HUES48 (cell line): ENCODE results near the gene ARHGEF17.

ENCODE experiments used
- H3K27ac ChIP-seq: one replicate; pipeline ENCODE4 v1.7.0; 2013; ENCODE audit warnings: low read depth, low read length, inconsistent platforms
- H3K27me3 ChIP-seq: 2 replicates; pipeline ENCODE4 v1.6.1; 2013; ENCODE audit warnings: mild to moderate bottlenecking, low read length; ENCODE audit not compliant: control insufficient read depth, insufficient read depth
- H3K36me3 ChIP-seq: 2 replicates; pipeline ENCODE4 v1.6.1; 2013; ENCODE audit warnings: low read length; ENCODE audit not compliant: control insufficient read depth, insufficient read depth
- H3K4me1 ChIP-seq: 2 replicates; pipeline ENCODE4 v1.6.1; 2013; ENCODE audit warnings: mild to moderate bottlenecking, low read length; ENCODE audit not compliant: control insufficient read depth, insufficient read depth
- H3K4me3 ChIP-seq: 2 replicates; pipeline ENCODE4 v1.5.1; 2013; ENCODE audit warnings: mild to moderate bottlenecking, low read depth, low read length
- H3K9ac ChIP-seq: 2 replicates; pipeline ENCODE4 v1.6.1; 2013; ENCODE audit warnings: mild to moderate bottlenecking, low read depth, low read length, moderate library complexity
- H3K9me3 ChIP-seq: 2 replicates; pipeline ENCODE4 v1.6.1; 2013; ENCODE audit warnings: low read length; ENCODE audit not compliant: control insufficient read depth, insufficient read depth

The ARHGEF17 gene

GRCh38 chr11:73285721-73286120 lies 22.4 kb upstream of the ARHGEF17 start:
- Histone ChIP-seq H3K27me3 (no peaks in the 10 kb centered on the region), H3K9me3 (no peaks in the 10 kb centered on the region), H3K4me3 (no peak overlapping the region), H3K36me3 (no peaks in the 10 kb centered on the region), H3K27ac (no peak overlapping the region), H3K4me1 (peaks cover 5% of the 10 kb centered on the region; the same call in 1 of the 2 replicates), H3K9ac (no peak overlapping the region)

DNA sequence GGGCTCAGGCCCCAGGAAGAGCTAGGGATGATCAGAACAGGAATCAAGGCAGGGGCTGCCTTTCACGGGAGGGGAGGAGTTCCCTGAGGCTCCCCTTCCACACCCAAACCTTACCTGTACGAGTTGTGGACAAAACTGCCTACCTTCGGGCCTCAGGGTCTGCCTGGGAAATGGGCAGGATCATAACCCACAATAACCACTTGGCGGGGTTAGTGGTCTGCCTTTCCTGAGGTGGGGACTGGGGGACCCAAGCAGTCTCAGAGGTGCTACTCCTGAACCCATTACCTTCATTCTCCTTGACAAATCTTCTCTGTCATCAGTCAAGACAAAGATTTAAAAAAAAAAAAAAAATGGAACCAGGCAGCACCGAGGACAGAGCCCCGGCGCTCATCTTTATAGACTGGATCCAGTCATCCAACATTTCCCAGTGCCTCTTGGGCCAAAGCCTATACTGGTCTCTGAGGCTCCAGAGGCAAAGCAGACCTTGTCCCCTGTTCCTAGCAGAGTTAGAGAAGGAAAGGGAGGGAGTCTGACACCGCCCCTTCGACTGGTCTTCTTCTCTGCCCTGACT lies 21.8 kb upstream of the ARHGEF17 start:
- H3K9ac ChIP-seq, result no peak overlapping the region
- H3K36me3 ChIP-seq, result no peaks in the 10 kb centered on the region
- no peak overlapping the region for H3K4me3 ChIP-seq
- no peak overlapping the region for H3K27ac ChIP-seq
- H3K9me3 ChIP-seq, result no peaks in the 10 kb centered on the region
- H3K27me3 ChIP-seq, result no peaks in the 10 kb centered on the region
- H3K4me1 ChIP-seq, result peaks cover 5% of the 10 kb centered on the region; the same call in 1 of the 2 replicates

- Histone ChIP-seq H3K4me3 (no peak overlapping the region), H3K9ac (no peak overlapping the region), H3K4me1 (peaks cover 5% of the 10 kb centered on the region; the same call in 1 of the 2 replicates), H3K27me3 (no peaks in the 10 kb centered on the region), H3K27ac (no peak overlapping the region), H3K36me3 (no peaks in the 10 kb centered on the region), H3K9me3 (no peaks in the 10 kb centered on the region)
These were observed 20.5 kb upstream of the ARHGEF17 start for GRCh38 chr11:73287400-73288101.

GRCh38 chr11:73288192-73288872 lies 19.7 kb upstream of the ARHGEF17 start:
- H3K27ac ChIP-seq, result no peak overlapping the region
- H3K4me3 ChIP-seq, result no peak overlapping the region
- no peak overlapping the region for H3K9ac ChIP-seq

DNA sequence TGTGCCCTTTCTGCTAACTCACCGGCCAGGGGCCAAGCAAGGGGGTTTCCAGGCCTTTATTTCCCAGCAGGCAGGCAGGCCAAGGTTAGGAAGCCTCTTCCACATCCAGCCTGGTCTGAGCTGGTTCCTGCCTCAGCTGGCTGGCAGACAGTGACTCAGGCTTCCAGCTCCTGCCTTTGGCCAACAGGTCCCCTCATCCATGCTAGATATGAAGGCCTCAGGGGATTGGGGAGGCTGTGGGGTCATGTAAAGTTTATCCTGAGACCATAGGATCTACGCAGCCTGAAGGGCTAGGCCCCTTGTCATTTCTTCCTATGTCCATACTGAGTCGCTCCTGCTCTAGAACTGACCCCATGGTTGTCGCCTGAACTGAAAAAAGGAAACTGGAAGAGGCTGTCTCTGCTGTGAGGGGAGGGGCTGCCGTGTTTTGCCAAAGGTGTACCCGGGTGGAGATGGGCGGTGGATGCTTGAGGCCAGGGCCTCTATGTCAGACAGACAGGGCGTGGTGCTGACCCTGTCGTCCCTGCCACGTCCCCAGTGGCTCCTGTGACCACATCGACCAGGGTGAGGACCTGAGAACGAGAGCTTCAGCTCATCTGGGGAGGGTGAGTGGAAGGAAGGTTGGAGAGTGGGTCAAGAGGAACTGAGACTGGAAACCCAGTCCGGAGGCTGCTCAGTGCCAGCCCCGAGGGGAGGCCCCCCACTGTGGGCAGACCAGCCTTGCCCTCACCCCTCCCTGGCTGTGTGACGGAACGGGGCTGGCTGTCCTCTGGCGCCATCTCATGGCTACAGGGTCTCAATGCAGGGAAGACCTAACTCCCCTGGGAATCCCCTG lies 19.0 kb upstream of the ARHGEF17 start:
- H3K9ac ChIP-seq, result no peak overlapping the region

More at GRCh38 chr11:73288192-73288872, 19.7 kb upstream of the ARHGEF17 start:
- no peaks in the 10 kb centered on the region for H3K36me3 ChIP-seq
- H3K4me1 ChIP-seq, result peaks cover 5% of the 10 kb centered on the region; the same call in 1 of the 2 replicates
- no peaks in the 10 kb centered on the region for H3K27me3 ChIP-seq
- H3K9me3 ChIP-seq, result no peaks in the 10 kb centered on the region

DNA sequence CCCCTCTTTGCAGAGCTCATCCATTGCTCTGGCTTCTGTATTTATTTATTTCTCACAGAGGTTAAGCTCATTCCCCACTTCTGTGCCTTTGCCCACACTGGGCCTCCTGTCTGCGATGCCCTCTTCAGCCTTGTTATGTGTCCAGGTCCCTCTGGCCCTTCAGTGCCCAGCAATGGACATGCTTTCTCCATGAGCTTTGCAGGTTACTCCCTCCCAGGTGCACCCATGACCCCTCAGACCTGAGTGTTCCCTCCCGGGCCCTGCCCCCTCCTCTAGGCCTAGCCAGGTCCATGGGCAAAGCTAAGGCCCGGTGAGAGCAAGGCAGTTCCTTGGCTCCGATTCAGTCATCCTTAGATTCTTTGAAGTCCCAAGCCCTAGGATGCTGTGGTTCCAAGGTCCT lies 17.5 kb upstream of the ARHGEF17 start:
- H3K36me3 ChIP-seq, result no peaks in the 10 kb centered on the region
- no peak overlapping the region for H3K4me3 ChIP-seq
- peaks cover 16% of the 10 kb centered on the region for H3K27me3 ChIP-seq
- H3K27ac ChIP-seq, result no peak overlapping the region
- H3K9ac ChIP-seq, result no peak overlapping the region
- peaks cover 9% of the 10 kb centered on the region for H3K4me1 ChIP-seq
- H3K9me3 ChIP-seq, result no peaks in the 10 kb centered on the region

More for the DNA sequence above, 19.0 kb upstream of the ARHGEF17 start:
- Histone ChIP-seq H3K9me3 (no peaks in the 10 kb centered on the region), H3K27me3 (peaks cover 6% of the 10 kb centered on the region; the same call in 1 of the 2 replicates), H3K27ac (no peak overlapping the region), H3K4me3 (no peak overlapping the region), H3K36me3 (no peaks in the 10 kb centered on the region), H3K4me1 (peaks cover 5% of the 10 kb centered on the region; the same call in 1 of the 2 replicates)

- Histone ChIP-seq H3K27ac (no peak overlapping the region), H3K9me3 (no peaks in the 10 kb centered on the region), H3K9ac (no peak overlapping the region), H3K4me3 (no peak overlapping the region), H3K36me3 (no peaks in the 10 kb centered on the region), H3K4me1 (peaks cover 9% of the 10 kb centered on the region), H3K27me3 (peaks cover 16% of the 10 kb centered on the region)
These were observed 16.9 kb upstream of the ARHGEF17 start for GRCh38 chr11:73291196-73291595.

GRCh38 chr11:73291781-73292524 lies 16.1 kb upstream of the ARHGEF17 start:
- Histone ChIP-seq H3K4me3 (no peak overlapping the region), H3K9me3 (no peaks in the 10 kb centered on the region), H3K27me3 (peaks cover 16% of the 10 kb centered on the region), H3K36me3 (no peaks in the 10 kb centered on the region), H3K4me1 (peaks cover 9% of the 10 kb centered on the region), H3K27ac (no peak overlapping the region), H3K9ac (no peak overlapping the region)

- no peaks in the 10 kb centered on the region for H3K9me3 ChIP-seq
- no peak overlapping the region for H3K4me3 ChIP-seq
- H3K27me3 ChIP-seq, result peaks cover 16% of the 10 kb centered on the region
- H3K9ac ChIP-seq, result no peak overlapping the region
- H3K27ac ChIP-seq, result no peak overlapping the region
- H3K4me1 ChIP-seq, result peaks cover 9% of the 10 kb centered on the region
- no peaks in the 10 kb centered on the region for H3K36me3 ChIP-seq
These were observed 15.6 kb upstream of the ARHGEF17 start for GRCh38 chr11:73292525-73292894.

GRCh38 chr11:73293356-73293936 lies 14.6 kb upstream of the ARHGEF17 start:
- Histone ChIP-seq H3K9me3 (no peaks in the 10 kb centered on the region), H3K4me3 (no peak overlapping the region), H3K27ac (no peak overlapping the region), H3K9ac (no peak overlapping the region), H3K36me3 (no peaks in the 10 kb centered on the region), H3K4me1 (peaks cover 9% of the 10 kb centered on the region), H3K27me3 (peaks cover 16% of the 10 kb centered on the region)
